ENCODE results near the gene PLPP1.

PLPP1 gene

DNA sequence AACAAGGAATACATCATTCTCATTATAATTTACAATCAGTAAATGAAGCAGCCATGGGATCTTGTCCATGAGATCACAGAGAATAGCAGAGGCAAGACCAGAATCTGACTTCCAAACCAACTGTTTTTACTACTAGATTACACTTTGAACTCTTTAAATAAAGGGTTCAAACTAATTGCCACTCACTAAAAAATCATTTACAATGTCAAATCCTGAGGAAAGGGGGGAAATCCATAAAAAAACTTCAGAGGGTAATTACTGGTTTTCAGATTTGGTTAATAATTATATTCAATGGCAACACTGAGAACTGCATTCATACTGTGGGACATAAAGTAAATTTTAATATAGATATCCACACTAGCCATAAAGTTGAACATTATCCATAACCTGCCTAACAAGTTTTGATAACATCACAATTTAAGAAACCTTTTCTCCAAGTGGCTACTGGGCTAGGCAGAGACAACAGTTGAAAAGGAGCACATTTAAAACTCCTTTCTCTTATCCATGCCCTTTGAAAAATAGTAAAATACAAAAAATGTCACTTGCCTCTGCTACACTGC is 15.9 kb downstream of the PLPP1 start:
- Histone ChIP-seq H4K20me1 (ENCODE audit: insufficient read depth, low read length) (no peaks in the 10 kb centered on the region), H3F3A (ENCODE audit: insufficient read depth, low read length) (no peaks in the 10 kb centered on the region), H3K27ac (ENCODE audit: low read length) (no peak overlapping the region), H3K9me2 (replicated peaks; ENCODE audit: insufficient read depth, low read length) (no peaks in the 10 kb centered on the region), H3K9ac (ENCODE audit: low read length) (no peak overlapping the region), H3K9me3 (replicated peaks; ENCODE audit: insufficient read depth, low read length) (no peaks in the 10 kb centered on the region), H3K79me2 (ENCODE audit: low read length) (no peaks in the 10 kb centered on the region), H3K36me3 (replicated peaks; ENCODE audit: insufficient read depth, low read length) (no peaks in the 10 kb centered on the region), H3K4me1 (ENCODE audit: low read length) (no peaks in the 10 kb centered on the region), H3K27me3 (replicated peaks; ENCODE audit: insufficient read depth, low read length) (no peaks in the 10 kb centered on the region), H3K4me3 (ENCODE audit: low read length) (no peak overlapping the region), H3K4me2 (ENCODE audit: low read depth, low read length) (no peak overlapping the region), H2AFZ (ENCODE audit: low read length) (no peak overlapping the region)
- no peak for DNase-seq
- TF ChIP-seq EZH2 (optimal IDR thresholded peaks at IDR 0.05; ENCODE audit: low read depth, low read length) (no peak), CTCF (IDR thresholded peaks at IDR 0.05; ENCODE audit: low read length) (no peak), EZH2phosphoT487 (IDR thresholded peaks at IDR 0.05; ENCODE audit: low read length) (no peak)

DNA sequence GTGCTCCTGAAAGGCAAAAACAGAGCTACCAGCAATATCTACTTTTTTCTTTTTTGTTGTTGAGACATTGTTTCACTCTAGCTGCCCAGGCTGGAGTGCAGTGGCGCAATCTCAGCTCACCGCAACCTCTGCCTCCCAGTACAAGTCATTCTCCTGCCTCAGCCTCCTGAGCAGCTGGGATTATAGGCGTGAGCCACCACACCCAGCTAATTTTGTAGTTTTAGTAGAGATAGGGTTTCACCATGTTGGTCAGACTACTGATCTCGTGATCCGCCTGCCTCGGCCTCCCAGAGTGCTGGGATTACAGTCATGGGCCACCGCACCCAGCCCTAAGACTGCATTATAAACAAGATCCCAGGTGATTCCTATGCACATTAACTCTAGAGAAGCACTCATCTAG is 17.0 kb downstream of the PLPP1 start:
- no peaks in the 10 kb centered on the region for H3K9me3 ChIP-seq (replicated peaks; ENCODE audit: insufficient read depth, low read length)
- no peak overlapping the region for H3K27ac ChIP-seq (ENCODE audit: low read length)
- no peaks in the 10 kb centered on the region for H3K9me2 ChIP-seq (replicated peaks; ENCODE audit: insufficient read depth, low read length)
- H3K4me3 ChIP-seq (ENCODE audit: low read length), result no peak overlapping the region
- no peaks in the 10 kb centered on the region for H3K4me1 ChIP-seq (ENCODE audit: low read length)
- H2AFZ ChIP-seq (ENCODE audit: low read length), result no peak overlapping the region
- no peaks in the 10 kb centered on the region for H4K20me1 ChIP-seq (ENCODE audit: insufficient read depth, low read length)
- no peak overlapping the region for H3K4me2 ChIP-seq (ENCODE audit: low read depth, low read length)
- no peaks in the 10 kb centered on the region for H3F3A ChIP-seq (ENCODE audit: insufficient read depth, low read length)
- DNase-seq, result no peak
- H3K9ac ChIP-seq (ENCODE audit: low read length), result no peak overlapping the region
- H3K79me2 ChIP-seq (ENCODE audit: low read length), result no peaks in the 10 kb centered on the region
- no peaks in the 10 kb centered on the region for H3K27me3 ChIP-seq (replicated peaks; ENCODE audit: insufficient read depth, low read length)
- TF ChIP-seq EZH2phosphoT487 (IDR thresholded peaks at IDR 0.05; ENCODE audit: low read length), result no peak
- no peak for TF ChIP-seq EZH2 (optimal IDR thresholded peaks at IDR 0.05; ENCODE audit: low read depth, low read length)
- no peak for TF ChIP-seq CTCF (IDR thresholded peaks at IDR 0.05; ENCODE audit: low read length)
- H3K36me3 ChIP-seq (replicated peaks; ENCODE audit: insufficient read depth, low read length), result no peaks in the 10 kb centered on the region

- Histone ChIP-seq H3K4me2 (ENCODE audit: low read depth, low read length) (no peak overlapping the region), H3K27me3 (replicated peaks; ENCODE audit: insufficient read depth, low read length) (no peaks in the 10 kb centered on the region), H3K36me3 (replicated peaks; ENCODE audit: insufficient read depth, low read length) (no peaks in the 10 kb centered on the region), H3K79me2 (ENCODE audit: low read length) (no peaks in the 10 kb centered on the region), H3F3A (ENCODE audit: insufficient read depth, low read length) (no peaks in the 10 kb centered on the region), H3K9ac (ENCODE audit: low read length) (no peak overlapping the region), H3K4me3 (ENCODE audit: low read length) (no peak overlapping the region), H3K4me1 (ENCODE audit: low read length) (no peaks in the 10 kb centered on the region), H3K9me3 (replicated peaks; ENCODE audit: insufficient read depth, low read length) (no peaks in the 10 kb centered on the region), H4K20me1 (ENCODE audit: insufficient read depth, low read length) (no peaks in the 10 kb centered on the region), H3K9me2 (replicated peaks; ENCODE audit: insufficient read depth, low read length) (no peaks in the 10 kb centered on the region), H2AFZ (ENCODE audit: low read length) (no peak overlapping the region), H3K27ac (ENCODE audit: low read length) (no peak overlapping the region)
- DNase-seq, result no peak
- no peak for TF ChIP-seq CTCF (IDR thresholded peaks at IDR 0.05; ENCODE audit: low read length)
- no peak for TF ChIP-seq EZH2phosphoT487 (IDR thresholded peaks at IDR 0.05; ENCODE audit: low read length)
- no peak for TF ChIP-seq EZH2 (optimal IDR thresholded peaks at IDR 0.05; ENCODE audit: low read depth, low read length)
Observed at GRCh38 chr5:55511010-55511409, 23.8 kb downstream of the PLPP1 start.
